GM18873 (cell line): Measurements from ENCODE around the gene ZNF544.
"Not testable (repeated sequence)": the region's sequence is repeated elsewhere in the genome, so short reads cannot be mapped to it uniquely, and the experiment has no call there.

Experiments used
- ATAC-seq: cut with Tn5 transposase; IDR thresholded peaks from one replicate; pipeline ENCODE4 v1.9.1; 2021; ENCODE audit warnings: mild to moderate bottlenecking, moderate library complexity, moderate number of reproducible peaks; ENCODE audit not compliant: unreplicated experiment, low FRiP score

The ZNF544 gene

DNA sequence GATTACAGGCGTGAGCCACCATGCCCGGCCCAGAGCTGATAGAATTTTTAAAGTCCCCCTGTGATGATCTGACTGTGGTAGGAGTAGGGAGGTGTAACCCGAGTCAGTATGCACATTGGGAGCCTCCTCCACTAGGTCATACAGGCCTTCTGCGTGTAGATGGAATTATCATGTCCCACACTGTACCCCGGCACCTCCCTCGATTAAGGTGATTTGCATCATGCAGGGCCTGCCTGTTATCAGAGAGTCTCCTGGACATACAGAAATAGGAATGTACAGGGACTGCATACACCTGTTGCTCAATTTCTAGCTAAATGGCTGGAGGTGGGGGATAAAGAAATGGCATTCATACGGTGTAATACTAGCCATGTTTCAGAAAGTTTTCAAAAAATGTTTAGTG, 75.5 kb downstream of the ZNF544 start:
- no peak for ATAC-seq

DNA sequence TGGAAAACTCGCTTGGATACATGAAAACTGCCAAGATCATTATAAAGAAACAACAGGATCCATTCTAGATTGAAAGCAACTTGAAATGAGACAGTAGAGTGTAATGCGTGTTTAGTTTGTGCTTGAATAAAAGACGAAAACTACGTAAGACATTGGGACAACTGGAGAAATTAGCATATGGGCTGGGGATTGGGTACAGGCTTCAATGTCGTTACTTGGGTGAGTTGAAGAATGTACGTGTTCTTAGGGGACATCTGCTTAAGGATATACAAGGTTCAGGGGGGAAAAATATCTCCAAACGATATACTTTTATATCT, 76.0 kb downstream of the ZNF544 start:
- ATAC-seq: no peak

DNA sequence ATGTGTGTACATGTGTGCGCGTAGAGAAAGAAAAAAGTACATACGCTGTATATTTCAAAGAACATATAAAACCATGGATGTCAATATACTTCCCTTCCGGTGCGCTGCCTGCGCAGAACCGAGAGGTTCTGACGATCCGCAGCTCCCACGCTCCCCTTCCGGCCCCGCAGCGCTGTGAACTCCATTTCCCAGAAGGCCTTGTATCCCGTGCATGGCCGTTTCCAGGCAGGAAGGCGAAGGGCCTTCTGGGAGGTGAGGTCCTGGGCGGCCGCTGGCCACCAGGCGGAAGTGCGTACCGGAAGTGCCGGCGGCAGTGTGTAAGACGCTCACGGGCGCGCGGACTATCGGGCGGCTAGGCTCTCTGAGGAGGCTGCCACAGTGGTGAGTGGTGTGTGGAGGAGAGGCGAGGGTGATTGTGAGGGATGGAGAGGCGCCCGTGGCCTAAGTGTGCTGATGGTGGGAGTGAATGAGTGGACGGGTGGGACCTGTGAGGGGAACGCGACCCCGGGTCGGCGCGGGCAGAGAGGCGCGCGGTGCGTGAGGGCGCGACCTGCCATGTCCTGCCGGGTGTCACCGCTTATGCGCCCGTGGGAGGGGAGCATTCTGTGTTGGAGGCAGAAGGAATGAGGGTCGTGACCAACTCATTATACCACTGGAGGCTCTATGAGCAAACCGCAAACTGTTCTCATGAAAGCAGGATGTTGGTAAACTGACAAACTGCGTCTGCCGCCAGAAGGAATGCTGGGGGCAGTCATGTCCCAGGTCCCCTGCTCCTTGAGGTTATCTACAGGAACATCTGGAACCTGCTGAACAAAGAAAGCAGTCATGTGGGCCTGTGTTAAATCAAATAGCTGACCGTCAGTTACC, 76.6 kb downstream of the ZNF544 start, which contains the start of gene ERVK3-1:
TSS of gene ERVK3-1 (plus strand) at position 313 of the 867 bp plus-strand sequence. CDS start 6,792 bp downstream, outside the sequence.
- peak; percentile 88 for ATAC-seq

DNA sequence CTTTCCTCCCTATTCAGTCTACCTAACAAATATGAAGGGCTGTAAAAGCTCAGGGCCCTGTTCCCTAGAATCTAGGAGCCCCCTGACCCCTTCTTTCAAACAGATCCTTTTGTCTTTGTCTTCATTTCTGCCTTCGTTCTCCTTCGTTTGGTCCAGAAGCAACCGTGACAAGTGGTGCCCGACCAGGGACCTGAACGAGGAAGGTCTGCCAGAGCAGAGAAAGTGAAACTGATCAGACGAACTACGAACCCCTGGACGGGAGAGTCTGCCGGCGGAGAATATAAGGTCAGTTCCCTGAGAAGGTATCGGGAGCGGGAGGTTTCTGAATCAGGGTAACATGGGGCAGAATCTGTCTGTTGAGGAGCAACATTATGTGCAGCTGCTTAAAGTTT, 77.2 kb downstream of the ZNF544 start:
- no peak for ATAC-seq

DNA sequence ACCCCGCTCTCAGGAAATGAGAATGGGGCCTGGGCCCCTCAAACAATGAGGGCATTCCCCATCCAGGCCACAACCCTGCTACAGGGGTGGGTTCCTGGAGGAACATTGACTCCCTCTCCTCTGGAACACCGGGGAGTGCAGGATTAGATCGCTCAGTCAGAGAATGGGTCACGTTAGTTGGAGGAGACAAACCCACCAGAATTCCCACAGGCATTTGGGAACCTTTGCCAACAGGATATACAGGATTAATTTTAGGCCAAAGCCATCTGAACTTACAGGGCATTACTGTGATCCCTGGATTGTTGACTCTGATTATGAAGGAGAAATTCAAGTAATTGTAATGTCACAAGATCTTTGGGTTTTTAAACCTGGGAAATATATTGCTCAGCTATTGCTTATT, 79.0 kb downstream of the ZNF544 start:
- no peak for ATAC-seq

DNA sequence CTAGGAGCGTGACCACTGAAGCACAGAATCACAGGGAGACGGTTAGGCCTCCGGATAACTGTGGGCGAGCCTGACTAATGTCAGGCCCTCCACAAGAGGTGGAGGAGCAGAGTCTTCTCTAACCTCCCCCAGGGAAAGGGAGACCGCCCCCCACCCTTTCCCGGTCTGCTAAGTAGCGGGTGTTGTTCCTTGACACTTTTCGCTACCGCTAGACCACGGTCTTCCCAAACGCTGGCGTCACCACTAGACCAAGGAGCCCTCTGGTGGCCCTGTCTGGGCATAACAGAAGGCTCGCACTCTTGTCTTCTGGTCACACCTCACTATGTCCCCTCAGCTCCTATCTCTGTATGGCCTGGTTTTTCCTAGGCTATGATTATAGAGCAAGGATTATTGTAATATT, 82.0 kb downstream of the ZNF544 start:
- ATAC-seq: not testable (repeated sequence)

DNA sequence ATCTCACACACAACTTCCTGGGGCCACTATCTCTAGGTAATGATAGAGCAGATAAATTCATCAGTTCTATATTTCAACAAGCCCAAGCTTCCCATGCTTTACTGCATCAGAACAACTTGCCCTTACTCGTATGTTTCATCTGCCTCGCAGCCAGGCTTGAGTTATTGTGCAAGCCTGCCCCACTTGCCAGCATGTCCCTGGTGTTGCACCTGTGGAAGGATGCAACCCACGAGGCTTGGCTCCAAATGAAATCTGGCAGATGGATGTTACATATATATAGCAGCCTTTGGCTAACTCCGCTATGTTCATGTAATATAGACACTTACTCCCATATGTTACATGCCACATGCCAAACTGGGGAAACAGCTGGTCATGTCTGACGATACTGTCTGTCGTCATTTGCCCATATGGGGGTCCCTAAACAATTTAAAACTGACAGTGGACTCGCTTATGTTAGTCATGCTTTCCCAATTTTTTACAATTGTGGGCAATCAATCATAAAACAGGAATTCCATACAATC, 82.7 kb downstream of the ZNF544 start:
- ATAC-seq: no peak
